Measurements from ENCODE around the gene RAB1A. TPM values are rescaled to one million over a fixed set of nuclear protein-coding genes. Genes with fewer than 3 reads are reported as not detected.
A peak's percentile ranks its signal among the peaks of the same experiment; 100 is the strongest.
"Not testable (repeated sequence)": the region's sequence is repeated elsewhere in the genome, so short reads cannot be mapped to it uniquely, and the experiment has no call there.

RAB1A gene
- total and polyA plus RNA-seq, 2 of the 13 experiments (the other 11 are each of a cell fraction or from before 2014, with no cell fraction given), result 206 to 226 TPM

DNA sequence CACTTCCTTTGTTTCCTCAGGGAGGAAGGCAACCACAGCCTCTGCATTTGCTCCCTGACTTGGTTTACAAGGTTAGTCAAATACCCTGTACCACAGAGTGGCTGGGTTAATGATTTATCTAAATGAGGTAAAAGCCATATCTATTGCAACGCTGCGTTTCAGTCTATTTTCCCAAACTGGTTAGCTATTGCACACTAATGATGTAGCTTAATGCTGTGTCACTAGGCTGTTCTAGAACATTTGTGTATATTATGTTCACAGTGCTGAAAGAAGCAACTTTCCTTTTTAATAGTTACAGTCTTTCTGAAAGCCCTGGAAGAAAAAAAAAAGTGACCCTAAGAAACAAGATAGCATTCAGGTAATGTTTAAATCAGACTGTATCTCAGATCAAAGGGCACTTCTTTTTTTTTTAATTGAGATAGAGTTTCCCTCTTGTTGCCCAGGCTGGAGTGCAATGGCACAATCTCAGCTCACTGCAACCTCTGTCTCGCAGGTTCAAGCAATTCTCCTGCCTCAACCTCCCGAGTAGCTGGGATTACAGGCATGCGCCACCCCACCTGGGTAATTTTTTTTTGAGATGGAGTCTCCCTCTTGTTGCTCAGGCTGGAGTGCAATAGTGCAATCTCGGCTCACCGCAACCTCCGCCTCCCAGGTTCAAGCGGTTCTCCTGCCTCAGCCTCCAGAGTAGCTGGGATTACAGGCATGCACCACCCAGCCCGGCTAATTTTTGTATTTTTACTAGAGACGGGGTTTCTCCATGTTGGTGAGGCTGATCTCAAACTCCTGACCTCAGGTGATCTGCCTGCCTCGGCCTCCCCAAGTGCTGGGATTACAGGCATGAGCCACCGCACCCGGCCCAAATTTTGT lies 40.9 kb upstream of the RAB1A start (continued):
- TF ChIP-seq STAG1 (CRISPR knock-in tag; IDR thresholded peaks at IDR 0.05) (0 out of 2 replicates have a peak, but pooled peaks have one; percentile 9), CREB1 (CRISPR knock-in tag; IDR thresholded peaks at IDR 0.05) (0 out of 2 replicates have a peak, but pooled peaks have one; percentile 21), SALL1 (CRISPR knock-in tag; IDR thresholded peaks at IDR 0.05) (0 out of 2 replicates have a peak, but pooled peaks have one; percentile 23), HNRNPUL1 (IDR thresholded peaks at IDR 0.05; ENCODE audit: low read depth, low read length) (peak; percentile 89), ZFP82 (CRISPR knock-in tag; IDR thresholded peaks at IDR 0.05; ENCODE audit: borderline replicate concordance) (0 out of 2 replicates have a peak, but pooled peaks have one; percentile 28), NCOA2 (CRISPR knock-in tag; IDR thresholded peaks at IDR 0.05) (peak; percentile 29; the same call in 1 of the 2 replicates), MIER3 (CRISPR knock-in tag; IDR thresholded peaks at IDR 0.05; ENCODE audit: borderline replicate concordance) (0 out of 2 replicates have a peak, but pooled peaks have one; percentile 23), ZNF563 (CRISPR knock-in tag; IDR thresholded peaks at IDR 0.05) (peak; percentile 23; the same call in 1 of the 2 replicates), ZSCAN29 (CRISPR knock-in tag; conservative IDR thresholded peaks at IDR 0.05) (0 out of 2 replicates have a peak, but pooled peaks have one; percentile 62), CEBPB (IDR thresholded peaks at IDR 0.05; ENCODE audit: borderline replicate concordance, low read depth, low read length) (peak; percentile 70; the same call in 1 of the 2 replicates), MAFK (conservative IDR thresholded peaks at IDR 0.05 in 1 of 2, IDR thresholded peaks at IDR 0.05 in 1 of 2; ENCODE audit: low read length in 2 of 2) (peak in 1 of 2 experiments; percentile 56; a peak in 1 of 4 replicates), ZNF644 (CRISPR knock-in tag; IDR thresholded peaks at IDR 0.05; ENCODE audit: low read depth) (peak; percentile 49; the same call in 1 of the 2 replicates), CEBPG (CRISPR knock-in tag; IDR thresholded peaks at IDR 0.05) (peak; percentile 86), DPF2 (CRISPR knock-in tag; IDR thresholded peaks at IDR 0.05; ENCODE audit: borderline replicate concordance, low read depth) (peak; percentile 43; the same call in 1 of the 2 replicates), FOSL2 (CRISPR knock-in tag; IDR thresholded peaks at IDR 0.05) (peak; percentile 43), HOXA3 (CRISPR knock-in tag; IDR thresholded peaks at IDR 0.05) (0 out of 2 replicates have a peak, but pooled peaks have one; percentile 14), CREM (IDR thresholded peaks at IDR 0.05) (peak; percentile 27; the same call in 1 of the 2 replicates), PPARG (CRISPR knock-in tag; conservative IDR thresholded peaks at IDR 0.05) (peak; percentile 76)
- TF ChIP-seq CREB1 (IDR thresholded peaks at IDR 0.05); CREM (CRISPR knock-in tag; IDR thresholded peaks at IDR 0.05): not testable (repeated sequence)
- TF ChIP-seq, protein P1, sequence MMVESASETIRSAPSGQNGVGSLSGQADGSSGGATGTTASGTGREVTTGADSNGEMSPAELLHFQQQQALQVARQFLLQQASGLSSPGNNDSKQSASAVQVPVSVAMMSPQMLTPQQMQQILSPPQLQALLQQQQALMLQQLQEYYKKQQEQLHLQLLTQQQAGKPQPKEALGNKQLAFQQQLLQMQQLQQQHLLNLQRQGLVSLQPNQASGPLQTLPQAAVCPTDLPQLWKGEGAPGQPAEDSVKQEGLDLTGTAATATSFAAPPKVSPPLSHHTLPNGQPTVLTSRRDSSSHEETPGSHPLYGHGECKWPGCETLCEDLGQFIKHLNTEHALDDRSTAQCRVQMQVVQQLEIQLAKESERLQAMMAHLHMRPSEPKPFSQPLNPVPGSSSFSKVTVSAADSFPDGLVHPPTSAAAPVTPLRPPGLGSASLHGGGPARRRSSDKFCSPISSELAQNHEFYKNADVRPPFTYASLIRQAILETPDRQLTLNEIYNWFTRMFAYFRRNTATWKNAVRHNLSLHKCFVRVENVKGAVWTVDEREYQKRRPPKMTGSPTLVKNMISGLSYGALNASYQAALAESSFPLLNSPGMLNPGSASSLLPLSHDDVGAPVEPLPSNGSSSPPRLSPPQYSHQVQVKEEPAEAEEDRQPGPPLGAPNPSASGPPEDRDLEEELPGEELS (CRISPR knock-in tag; IDR thresholded peaks at IDR 0.05), result peak; percentile 58; the same call in 1 of the 2 replicates
- TF ChIP-seq, protein P2, sequence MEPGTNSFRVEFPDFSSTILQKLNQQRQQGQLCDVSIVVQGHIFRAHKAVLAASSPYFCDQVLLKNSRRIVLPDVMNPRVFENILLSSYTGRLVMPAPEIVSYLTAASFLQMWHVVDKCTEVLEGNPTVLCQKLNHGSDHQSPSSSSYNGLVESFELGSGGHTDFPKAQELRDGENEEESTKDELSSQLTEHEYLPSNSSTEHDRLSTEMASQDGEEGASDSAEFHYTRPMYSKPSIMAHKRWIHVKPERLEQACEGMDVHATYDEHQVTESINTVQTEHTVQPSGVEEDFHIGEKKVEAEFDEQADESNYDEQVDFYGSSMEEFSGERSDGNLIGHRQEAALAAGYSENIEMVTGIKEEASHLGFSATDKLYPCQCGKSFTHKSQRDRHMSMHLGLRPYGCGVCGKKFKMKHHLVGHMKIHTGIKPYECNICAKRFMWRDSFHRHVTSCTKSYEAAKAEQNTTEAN (CRISPR knock-in tag; conservative IDR thresholded peaks at IDR 0.05), result peak; percentile 75
- TF ChIP-seq, protein P3, sequence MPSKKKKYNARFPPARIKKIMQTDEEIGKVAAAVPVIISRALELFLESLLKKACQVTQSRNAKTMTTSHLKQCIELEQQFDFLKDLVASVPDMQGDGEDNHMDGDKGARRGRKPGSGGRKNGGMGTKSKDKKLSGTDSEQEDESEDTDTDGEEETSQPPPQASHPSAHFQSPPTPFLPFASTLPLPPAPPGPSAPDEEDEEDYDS (CRISPR knock-in tag; IDR thresholded peaks at IDR 0.05), result 0 out of 2 replicates have a peak, but pooled peaks have one; percentile 27
- TF ChIP-seq, protein P4, sequence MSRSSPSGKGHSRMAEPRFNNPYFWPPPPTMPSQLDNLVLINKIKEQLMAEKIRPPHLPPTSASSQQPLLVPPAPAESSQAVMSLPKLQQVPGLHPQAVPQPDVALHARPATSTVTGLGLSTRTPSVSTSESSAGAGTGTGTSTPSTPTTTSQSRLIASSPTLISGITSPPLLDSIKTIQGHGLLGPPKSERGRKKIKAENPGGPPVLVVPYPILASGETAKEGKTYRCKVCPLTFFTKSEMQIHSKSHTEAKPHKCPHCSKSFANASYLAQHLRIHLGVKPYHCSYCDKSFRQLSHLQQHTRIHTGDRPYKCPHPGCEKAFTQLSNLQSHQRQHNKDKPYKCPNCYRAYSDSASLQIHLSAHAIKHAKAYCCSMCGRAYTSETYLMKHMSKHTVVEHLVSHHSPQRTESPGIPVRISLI (CRISPR knock-in tag; IDR thresholded peaks at IDR 0.05; ENCODE audit: borderline replicate concordance), result peak; percentile 65; the same call in 1 of the 2 replicates
